IMR-90 (cell line): ENCODE results near the gene PITX3. TPM values are rescaled to one million over a fixed set of nuclear protein-coding genes. Genes with fewer than 3 reads are reported as not detected.

ENCODE experiments used
- ATAC-seq: fragments of 200-7000 bp; cut with Tn5 transposase; 2 replicates; pipeline ENCODE4 v1.9.1; 2020; ENCODE audit warnings: low read depth, mild to moderate bottlenecking, moderate library complexity
- BruUV-seq: library from RNA; stranded (reverse); fragments of 400-500 nt; replicated peaks from 2 replicates; lab custom pipeline; 2021; lab: Mats Ljungman, UMichigan
- CTCF ChIA-PET: fragments of 300-600 bp; formaldehyde crosslinking; extraction: SDS; loops from one replicate; lab custom pipeline; 2021; ENCODE audit warnings: antibody characterized with exemption; lab: Yijun Ruan, JAX
- POLR2A ChIA-PET: fragments of 300-600 bp; sonication (Branson Sonifier 250); formaldehyde crosslinking; loops from one replicate; lab custom pipeline; 2022; ENCODE audit warnings: antibody characterized with exemption; ENCODE audit not compliant: unreplicated experiment; lab: Charles Lee
- DNase-seq: peaks from one replicate; pipeline ENCODE4 v3.0.0; 2013
- H2AFZ ChIP-seq: replicated peaks from 2 replicates; pipeline ENCODE3; 2013; ENCODE audit warnings: low read length, mild to moderate bottlenecking; ENCODE audit not compliant: poor library complexity
- H2AK5ac ChIP-seq: 2 replicates; pipeline ENCODE4 v1.6.1; 2013; ENCODE audit warnings: low read depth, low read length, inconsistent platforms
- H2AK9ac ChIP-seq: replicated peaks from 2 replicates; pipeline ENCODE3; 2013; ENCODE audit warnings: mild to moderate bottlenecking, low read depth, low read length, moderate library complexity; ENCODE audit not compliant: poor library complexity
- H2BK120ac ChIP-seq: 2 replicates; pipeline ENCODE4 v1.6.1; 2013; ENCODE audit warnings: low read depth, low read length, inconsistent platforms
- H2BK15ac ChIP-seq: 3 replicates; pipeline ENCODE4 v1.6.1; 2013; ENCODE audit warnings: low read depth, low read length, inconsistent platforms
- H2BK20ac ChIP-seq: 2 replicates; pipeline ENCODE4 v1.6.1; 2013; ENCODE audit warnings: low read depth, mild to moderate bottlenecking, inconsistent platforms, low read length, moderate library complexity
- H2BK5ac ChIP-seq: 2 replicates; pipeline ENCODE4 v1.6.1; 2013; ENCODE audit warnings: mild to moderate bottlenecking, low read depth, low read length, inconsistent platforms; ENCODE audit not compliant: poor library complexity, severe bottlenecking
- H3K14ac ChIP-seq: replicated peaks from 2 replicates; pipeline ENCODE4 v1.6.1; 2013; ENCODE audit warnings: low read depth, low read length, inconsistent platforms
- H3K18ac ChIP-seq: 2 replicates; pipeline ENCODE4 v1.6.1; 2013; ENCODE audit warnings: low read depth, low read length, control low read depth
- H3K23ac ChIP-seq: 2 replicates; pipeline ENCODE4 v1.6.1; 2013; ENCODE audit warnings: low read depth, low read length, inconsistent platforms
- H3K27ac ChIP-seq: 2 replicates; pipeline ENCODE4 v1.5.1; 2013; ENCODE audit warnings: mild to moderate bottlenecking, control low read depth, low read length; ENCODE audit not compliant: insufficient read depth
- H3K27me3 ChIP-seq: 2 replicates; pipeline ENCODE4 v1.6.1; 2013; ENCODE audit warnings: low read length; ENCODE audit not compliant: control insufficient read depth, insufficient read depth
- H3K36me3 ChIP-seq: 2 replicates; pipeline ENCODE4 v1.6.1; 2013; ENCODE audit warnings: low read length, mixed read lengths; ENCODE audit not compliant: control insufficient read depth, insufficient read depth
- H3K4ac ChIP-seq: 2 replicates; pipeline ENCODE4 v1.6.1; 2013; ENCODE audit warnings: low read depth, low read length, inconsistent platforms
- H3K4me1 ChIP-seq: 2 replicates; pipeline ENCODE4 v1.6.1; 2013; ENCODE audit warnings: low read length, mixed read lengths; ENCODE audit not compliant: control insufficient read depth, insufficient read depth
- H3K4me2 ChIP-seq: 2 replicates; pipeline ENCODE4 v1.6.1; 2013; ENCODE audit warnings: low read depth, mild to moderate bottlenecking, control low read depth, low read length, moderate library complexity
- H3K4me3 ChIP-seq: 2 replicates; pipeline ENCODE4 v1.5.1; 2013; ENCODE audit warnings: low read depth, mild to moderate bottlenecking, control low read depth, low read length, moderate library complexity; ENCODE audit not compliant: insufficient read depth
- H3K56ac ChIP-seq: 2 replicates; pipeline ENCODE4 v1.6.1; 2013; ENCODE audit warnings: low read length, inconsistent platforms; ENCODE audit not compliant: insufficient read depth; ENCODE audit errors: extremely low read depth
- H3K79me1 ChIP-seq, 2 experiments: 2 replicates each; pipeline ENCODE4 v1.6.1; 2013; ENCODE audit warnings: low read length in 2 of 2, inconsistent platforms in 1 of 2, low read depth in 1 of 2
- H3K9ac ChIP-seq: 2 replicates; pipeline ENCODE4 v1.6.1; 2013; ENCODE audit warnings: low read depth, low read length, control low read depth
- H3K9me1 ChIP-seq: 2 replicates; pipeline ENCODE4 v1.6.1; 2013; ENCODE audit warnings: low read length, inconsistent platforms; ENCODE audit not compliant: insufficient read depth
- H3K9me3 ChIP-seq: 2 replicates; pipeline ENCODE4 v1.6.1; 2013; ENCODE audit warnings: low read length; ENCODE audit not compliant: control insufficient read depth, insufficient read depth
- H4K20me1 ChIP-seq: 2 replicates; pipeline ENCODE4 v1.6.1; 2013; ENCODE audit warnings: low read length, inconsistent platforms; ENCODE audit not compliant: insufficient read depth
- H4K5ac ChIP-seq: 2 replicates; pipeline ENCODE4 v1.6.1; 2013; ENCODE audit warnings: mild to moderate bottlenecking, low read depth, low read length, control low read depth
- H4K8ac ChIP-seq, 2 experiments: 2 replicates each; pipeline ENCODE4 v1.6.1; 2013; ENCODE audit warnings: low read depth in 2 of 2, low read length in 2 of 2, control low read depth in 1 of 2, inconsistent platforms in 1 of 2
- H4K91ac ChIP-seq: 2 replicates; pipeline ENCODE4 v1.6.1; 2013; ENCODE audit warnings: low read depth, low read length, inconsistent platforms; ENCODE audit not compliant: insufficient read depth
- BHLHE40 ChIP-seq: fragments of 150-350 bp; IDR thresholded peaks from 2 replicates; pipeline ENCODE4 v1.6.1; 2016; ENCODE audit warnings: mild to moderate bottlenecking, low read depth, low read length
- CEBPB ChIP-seq: IDR thresholded peaks from 2 replicates; pipeline ENCODE4 v1.6.1; 2012; ENCODE audit warnings: low read depth, low read length, improper control_type of control experiment
- CHD1 ChIP-seq: IDR thresholded peaks from 2 replicates; pipeline ENCODE4 v1.6.1; 2012; ENCODE audit warnings: low read depth, low read length, improper control_type of control experiment
- CTCF ChIP-seq: conservative IDR thresholded peaks from 2 replicates; pipeline ENCODE4 v1.5.1; 2012; ENCODE audit warnings: mild to moderate bottlenecking, low read depth, low read length, improper control_type of control experiment
- ELK1 ChIP-seq: fragments of 150-350 bp; IDR thresholded peaks from 2 replicates; pipeline ENCODE4 v1.6.1; 2016; ENCODE audit warnings: low read depth, mild to moderate bottlenecking, low read length, moderate library complexity, borderline replicate concordance
- FOS ChIP-seq: fragments of 150-350 bp; IDR thresholded peaks from 2 replicates; pipeline ENCODE4 v1.6.1; 2016; ENCODE audit warnings: low read depth, low read length
- MAFK ChIP-seq: IDR thresholded peaks from 2 replicates; pipeline ENCODE4 v1.6.1; 2012; ENCODE audit warnings: low read depth, low read length, improper control_type of control experiment
- MAZ ChIP-seq: IDR thresholded peaks from 2 replicates; pipeline ENCODE4 v1.6.1; 2012; ENCODE audit warnings: low read depth, mild to moderate bottlenecking, low read length, improper control_type of control experiment, moderate library complexity, borderline replicate concordance
- MXI1 ChIP-seq: IDR thresholded peaks from 2 replicates; pipeline ENCODE4 v1.6.1; 2012; ENCODE audit warnings: low read depth, mild to moderate bottlenecking, low read length, moderate library complexity, borderline replicate concordance
- NFE2L2 ChIP-seq: fragments of 150-350 bp; IDR thresholded peaks from 2 replicates; pipeline ENCODE4 v1.6.1; 2016; ENCODE audit warnings: low read depth, mild to moderate bottlenecking, low read length
- POLR2A ChIP-seq: IDR thresholded peaks from 2 replicates; pipeline ENCODE4 v1.6.1; 2012; ENCODE audit warnings: mild to moderate bottlenecking, low read depth, low read length
- RAD21 ChIP-seq: IDR thresholded peaks from 2 replicates; pipeline ENCODE4 v1.6.1; 2012; ENCODE audit warnings: low read length, improper control_type of control experiment
- RCOR1 ChIP-seq: IDR thresholded peaks from 2 replicates; pipeline ENCODE4 v1.6.1; 2012; ENCODE audit warnings: mild to moderate bottlenecking, low read length, improper control_type of control experiment; ENCODE audit not compliant: insufficient replicate concordance
- RFX5 ChIP-seq: IDR thresholded peaks from 2 replicates; pipeline ENCODE4 v1.8.0; 2012; ENCODE audit warnings: low read depth, mild to moderate bottlenecking, low read length, moderate library complexity
- SMC3 ChIP-seq: fragments of 150-350 bp; IDR thresholded peaks from 2 replicates; pipeline ENCODE4 v1.6.1; 2016; ENCODE audit warnings: low read depth, mild to moderate bottlenecking, antibody characterized with exemption, low read length, moderate library complexity
- USF2 ChIP-seq: fragments of 150-350 bp; IDR thresholded peaks from 2 replicates; pipeline ENCODE4 v1.6.1; 2017; ENCODE audit warnings: mild to moderate bottlenecking, antibody characterized with exemption, low read length, low read depth
- WGBS, 2 experiments: methylation state at CpG; one replicate each; pipeline versions ENCODE4 v1.1.5 to v1.1.7; 2013; ENCODE audit warnings: missing lambda C conversion rate in 2 of 2; ENCODE audit not compliant: insufficient read length in 1 of 2; ENCODE audit errors: extremely low coverage in 2 of 2; 5-methylcytosine and 5-hydroxymethylcytosine counted together
- dilution Hi-C: fragments of 300-500 bp; cut with HindIII; formaldehyde crosslinking; loops from one replicate; pipeline ENCODE4 v1.14.3; 2018; ENCODE audit warnings: low sequenced_read_pairs; ENCODE audit not compliant: unreplicated experiment
- in situ Hi-C: fragments of 300-500 bp; cut with MboI; formaldehyde crosslinking; loops from 3 replicates; pipeline ENCODE4 v1.14.3; 2019; ENCODE audit warnings: low sequenced_read_pairs, inconsistent platforms, mixed read lengths
- intact Hi-C: fragments of 100-400 bp; cut with micrococcal nuclease; formaldehyde crosslinking; loops from 2 replicates; pipeline ENCODE4 v1.10.0; 2022
- polyA plus RNA-seq, 3 experiments: library from polyadenylated mRNA; depleted of rRNA; stranded (reverse); fragments of >200 nt; gene quantifications; 2 replicates each; pipeline ENCODE4 v1.2.3, GENCODE V29; 2012; ENCODE audit warnings: low replicate concordance in 1 of 3
- total RNA-seq: library from RNA; depleted of rRNA; stranded (reverse); fragments of >200 nt; gene quantifications from 2 replicates; pipeline ENCODE4 v1.2.3, GENCODE V29; 2012

Gene PITX3
- total and polyA plus RNA-seq, 2 of the 4 experiments (the other 2 are of a cell fraction) = not detected

DNA sequence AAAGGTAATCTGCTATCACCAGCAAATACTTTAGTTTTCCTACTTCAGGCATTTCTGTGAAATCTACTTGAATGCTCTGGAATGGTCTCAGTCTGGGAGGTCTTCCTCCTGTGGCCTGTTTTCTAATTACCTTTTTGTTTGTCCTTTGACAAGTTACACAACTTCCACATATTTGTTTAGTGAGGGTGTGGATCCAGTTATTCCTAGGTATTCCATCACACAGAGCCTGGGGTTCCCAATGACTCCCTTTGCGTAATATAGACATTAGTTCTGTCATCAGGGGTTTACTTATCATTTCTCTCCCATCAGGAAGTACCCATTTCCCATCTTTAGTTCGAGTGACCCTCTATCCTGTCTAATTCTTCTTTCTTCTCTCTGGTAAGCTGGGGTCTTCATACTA is 43.3 kb downstream of the PITX3 start:
- TF ChIP-seq CHD1 (no peak), RCOR1 (no peak), POLR2A (no peak), MAZ (no peak), NFE2L2 (no peak), MXI1 (no peak), BHLHE40 (no peak), FOS (no peak), RAD21 (no peak), SMC3 (no peak), CTCF (no peak), CEBPB (no peak), MAFK (no peak), USF2 (no peak), RFX5 (no peak), ELK1 (no peak)
- no peak for ATAC-seq
- Histone ChIP-seq H2BK120ac (no peak overlapping the region), H3K27ac (no peak overlapping the region), H2AFZ (no peak overlapping the region), H2BK20ac (no peak overlapping the region), H4K5ac (no peak overlapping the region), H3K9ac (no peak overlapping the region), H3K4ac (no peak overlapping the region), H3K23ac (no peak overlapping the region), H3K79me1 (no peaks in the 10 kb centered on the region), H3K9me3 (peaks cover 2% of the 10 kb centered on the region; the same call in 1 of the 2 replicates), H3K4me1 (no peaks in the 10 kb centered on the region), H3K4me3 (no peak overlapping the region), H2BK5ac (no peak overlapping the region), H3K9me1 (no peaks in the 10 kb centered on the region), H4K91ac (no peak overlapping the region), H3K56ac (no peak overlapping the region), H4K20me1 (no peaks in the 10 kb centered on the region), H2AK5ac (no peak overlapping the region), H3K36me3 (no peaks in the 10 kb centered on the region), H3K18ac (no peak overlapping the region), H2BK15ac (no peak overlapping the region), H3K4me2 (no peak overlapping the region), H2AK9ac (no peak overlapping the region), H4K8ac (no peak overlapping the region), H3K27me3 (peaks cover 16% of the 10 kb centered on the region), H3K14ac (no peak overlapping the region)
- no CpG with 5 or more reads among the region's 2 CpGs for WGBS, 2 experiments
- dilution Hi-C loops = no loop called here
- ChIA-PET CTCF (no interaction called here), POLR2A (no interaction called here)
- BruUV-seq = no TSS peak
- in situ Hi-C loops = no loop called here
- no peak for DNase-seq
- intact Hi-C loops = no loop called here
